NCI-H2107 treated with DMSO at 0.1 percent for 48 hours (cell line): ENCODE data around the gene PRR33.
"Not testable (repeated sequence)": the region's sequence is repeated elsewhere in the genome, so short reads cannot be mapped to it uniquely, and the experiment has no call there.

Source experiments
- DNase-seq: peaks from one replicate; lab custom pipeline; 2025; ENCODE audit not compliant: unreplicated experiment; lab: John Stamatoyannopoulos, UW

PRR33 gene

GRCh38 chr11:1891831-1892115 is at the start of gene PRR33:
Gene PRR33, minus strand, starts transcription at chr11:1891895. Its CDS starts 1,311 bp downstream, at chr11:1890584.
- DNase-seq, result no peak

GRCh38 chr11:1939788-1940187 is 48.1 kb upstream of the PRR33 start:
- DNase-seq, result not testable (repeated sequence)

GRCh38 chr11:1939006-1939625 is 47.4 kb upstream of the PRR33 start:
- DNase-seq, result no peak

GRCh38 chr11:1938343-1939005 is 46.8 kb upstream of the PRR33 start:
- DNase-seq, result no peak

GRCh38 chr11:1937616-1938342 is 46.1 kb upstream of the PRR33 start:
- no peak for DNase-seq

GRCh38 chr11:1936781-1937615 is 45.3 kb upstream of the PRR33 start:
- DNase-seq, result no peak

GRCh38 chr11:1936072-1936780 is 44.5 kb upstream of the PRR33 start:
- no peak for DNase-seq

GRCh38 chr11:1935156-1936071 is 43.7 kb upstream of the PRR33 start:
- DNase-seq, result no peak

GRCh38 chr11:1934335-1935155 is 42.9 kb upstream of the PRR33 start:
- no peak for DNase-seq

GRCh38 chr11:1933416-1934334 is 42.0 kb upstream of the PRR33 start:
- no peak for DNase-seq

GRCh38 chr11:1932681-1933080 is 41.0 kb upstream of the PRR33 start:
- DNase-seq, result no peak

- DNase-seq, result no peak
Observed at GRCh38 chr11:1932105-1932480, 40.4 kb upstream of the PRR33 start.

- DNase-seq, result no peak
Observed at GRCh38 chr11:1931341-1932104, 39.8 kb upstream of the PRR33 start.

GRCh38 chr11:1930462-1930830 is 38.8 kb upstream of the PRR33 start:
- DNase-seq, result no peak

- no peak for DNase-seq
Observed at GRCh38 chr11:1929621-1930461, 38.1 kb upstream of the PRR33 start.

- no peak for DNase-seq
Observed at GRCh38 chr11:1928891-1929541, 37.3 kb upstream of the PRR33 start.
